B cell (primary cell): Measurements from ENCODE around the gene SUSD4. TPM values are rescaled to one million over a fixed set of nuclear protein-coding genes. Genes with fewer than 3 reads are reported as not detected.

Experiments
- ATAC-seq: fragments of 200-7000 bp; cut with Tn5 transposase; one replicate; pipeline ENCODE4 v1.10.0; 2021; ENCODE audit warnings: low read depth, mild to moderate bottlenecking, moderate number of reproducible peaks, moderate library complexity
- CTCF ChIA-PET: fragments of 350-600 bp; sonication (Branson Sonifier 250); formaldehyde crosslinking; loops from one replicate; lab custom pipeline; 2021; ENCODE audit warnings: antibody characterized with exemption, inconsistent platforms; lab: Charles Lee
- POLR2A ChIA-PET: fragments of 350-600 bp; sonication (Branson Sonifier 250); formaldehyde crosslinking; loops from one replicate; lab custom pipeline; 2021; ENCODE audit warnings: antibody characterized with exemption; lab: Charles Lee
- DNase-seq: peaks from one replicate; pipeline ENCODE4 v3.0.0; 2013
- H2AFZ ChIP-seq: 2 replicates; pipeline ENCODE4 v1.6.1; 2012; ENCODE audit warnings: mild to moderate bottlenecking, low read depth, low read length; ENCODE audit not compliant: insufficient read depth, poor library complexity, severe bottlenecking
- H3K27ac ChIP-seq, 2 donors: 1 replicate in 1 of 2; 2 replicates in 1 of 2; pipeline ENCODE4 v1.5.1; 2012 to 2013; ENCODE audit warnings: low read length in 2 of 2, mild to moderate bottlenecking in 2 of 2, moderate library complexity in 1 of 2
- H3K27me3 ChIP-seq, 4 experiments: fragments of 200-600 bp in 1 of 4; sonication (generic) in 1 of 4; replicated peaks in 1 of 4; 1 replicate in 2 of 4; 2 replicates in 2 of 4; pipeline versions ENCODE4 v1.6.1 to v1.7.0; 2013 to 2016; ENCODE audit warnings: low read length in 3 of 4, mild to moderate bottlenecking in 2 of 4, mixed read lengths in 1 of 4, moderate library complexity in 1 of 4; ENCODE audit not compliant: insufficient read depth in 4 of 4, control insufficient read depth in 3 of 4; ENCODE audit errors: control extremely low read depth in 1 of 4
- H3K36me3 ChIP-seq, 2 experiments: replicated peaks in 1 of 2; 1 replicate in 1 of 2; 2 replicates in 1 of 2; pipeline versions ENCODE4 v1.6.1 to v1.7.1; 2013; ENCODE audit warnings: low read length in 1 of 2; ENCODE audit not compliant: insufficient read depth in 2 of 2, control insufficient read depth in 1 of 2; ENCODE audit errors: control extremely low read depth in 1 of 2, extremely low read depth in 1 of 2
- H3K4me1 ChIP-seq, 2 donors: fragments of 200-600 bp in 1 of 2; sonication (generic) in 1 of 2; 1 replicate in 1 of 2; 2 replicates in 1 of 2; pipeline versions ENCODE4 v1.5.1 to v1.6.1; 2013 to 2017; ENCODE audit warnings: low read length in 2 of 2; ENCODE audit not compliant: control insufficient read depth in 2 of 2, insufficient read depth in 2 of 2
- H3K4me2 ChIP-seq: replicated peaks from 2 replicates; pipeline ENCODE3; 2012; ENCODE audit warnings: mild to moderate bottlenecking, low read depth, low read length; ENCODE audit not compliant: poor library complexity, severe bottlenecking
- H3K4me3 ChIP-seq, 5 experiments: fragments of 200-600 bp in 1 of 5; sonication (generic) in 1 of 5; 1 replicate in 3 of 5; 2 replicates in 2 of 5; pipeline versions ENCODE4 v1.5.1 to v1.7.0; 2011 to 2016; ENCODE audit warnings: low read length in 4 of 5, mild to moderate bottlenecking in 4 of 5, low read depth in 2 of 5, control low read depth in 1 of 5, moderate library complexity in 1 of 5; ENCODE audit not compliant: insufficient read depth in 1 of 5; ENCODE audit errors: control extremely low read depth in 1 of 5, extremely low read depth in 1 of 5
- H3K79me2 ChIP-seq: fragments of 200-600 bp; sonication (generic); one replicate; pipeline ENCODE4 v1.6.0; 2016; ENCODE audit warnings: low read length; ENCODE audit not compliant: control insufficient read depth, insufficient read depth
- H3K9ac ChIP-seq: fragments of 200-600 bp; sonication (generic); 2 replicates; pipeline ENCODE4 v1.6.1; 2017; ENCODE audit warnings: mild to moderate bottlenecking, low read length, moderate library complexity
- H3K9me3 ChIP-seq, 3 donors: one replicate each; pipeline versions ENCODE4 v1.6.1 to v1.7.1; 2013; ENCODE audit warnings: low read length in 2 of 3; ENCODE audit not compliant: control insufficient read depth in 2 of 3, insufficient read depth in 1 of 3; ENCODE audit errors: control extremely low read depth in 1 of 3
- H4K20me1 ChIP-seq: 2 replicates; pipeline ENCODE4 v1.6.0; 2012; ENCODE audit warnings: mild to moderate bottlenecking, low read length; ENCODE audit not compliant: insufficient read depth, control insufficient read depth, poor library complexity, severe bottlenecking
- H3K27ac Mint-ChIP-seq: one replicate; pipeline ENCODE4 v1.8.0; 2021; ENCODE audit warnings: mixed read lengths
- H3K27me3 Mint-ChIP-seq: one replicate; pipeline ENCODE4 v1.8.0; 2021; ENCODE audit warnings: mixed read lengths
- H3K4me1 Mint-ChIP-seq: one replicate; pipeline ENCODE4 v1.8.0; 2021; ENCODE audit warnings: mixed read lengths
- H3K4me3 Mint-ChIP-seq: one replicate; pipeline ENCODE4 v1.8.0; 2021; ENCODE audit warnings: mixed read lengths
- H3K9me3 Mint-ChIP-seq: one replicate; pipeline ENCODE4 v1.8.0; 2022; ENCODE audit warnings: mixed read lengths; ENCODE audit not compliant: insufficient read depth
- EZH2 ChIP-seq: IDR thresholded peaks from 2 replicates; pipeline ENCODE4 v1.6.1; 2012; ENCODE audit warnings: borderline replicate concordance, low read depth, mild to moderate bottlenecking, moderate library complexity, low read length; ENCODE audit not compliant: insufficient read depth, poor library complexity, severe bottlenecking
- WGBS: methylation state at CpG from one replicate; pipeline ENCODE4 v1.1.5; 2013; ENCODE audit warnings: missing lambda C conversion rate; ENCODE audit not compliant: insufficient coverage; 5-methylcytosine and 5-hydroxymethylcytosine counted together
- intact Hi-C: fragments of 100-400 bp; cut with micrococcal nuclease; formaldehyde crosslinking; loops from one replicate; pipeline ENCODE4 v1.10.0; 2022
- polyA plus RNA-seq: library from polyadenylated mRNA; depleted of rRNA; stranded (reverse); fragments of >200 nt; gene quantifications from 2 replicates; pipeline ENCODE4 v1.2.3, GENCODE V29; 2012
- total RNA-seq, 2 donors: library from RNA; stranded (reverse); fragments of 120-200 nt in 1 of 2; gene quantifications; 1 replicate in 1 of 2; 2 replicates in 1 of 2; pipeline versions ENCODE4 v1.2.3 to v1.2.4, GENCODE V29; 2013 to 2022
- TF ChIP-seq, protein P1 (sequence below): fragments of 200-600 bp; IDR thresholded peaks from one replicate; pipeline ENCODE4 v1.8.0; 2022; ENCODE audit warnings: antibody characterized with exemption, mild to moderate bottlenecking

SUSD4 gene
- total and polyA plus RNA-seq, 2 donors (not counting 1 experiment from before 2014, with no cell fraction given): 0.13 TPM; not detected in 1

DNA sequence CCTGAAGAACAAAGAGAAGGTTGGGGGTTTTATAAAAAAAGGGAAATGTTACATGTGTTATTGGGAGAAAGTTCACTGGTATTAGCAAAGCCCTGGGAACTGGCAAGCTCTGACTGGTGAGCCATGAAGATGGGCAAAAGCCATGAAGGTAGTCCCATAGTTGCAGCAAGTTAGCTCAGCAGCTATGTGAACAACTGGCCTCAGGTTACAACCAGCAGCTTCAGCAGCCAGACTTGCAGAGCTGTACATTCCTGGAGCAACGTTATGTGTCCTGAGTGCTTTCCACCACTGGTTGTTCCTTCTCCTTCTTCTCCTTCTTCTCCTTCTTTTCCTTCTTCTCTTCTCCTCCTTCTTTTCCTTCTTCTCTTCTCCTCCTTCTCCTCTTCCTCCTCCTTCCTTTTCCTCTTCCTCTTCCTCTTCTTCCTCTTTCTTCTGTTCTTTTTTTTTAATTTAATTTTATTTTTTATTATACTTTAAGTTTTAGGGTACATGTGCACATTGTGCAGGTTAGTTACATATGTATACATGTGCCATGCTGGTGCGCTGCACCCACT lies 164.8 kb downstream of the SUSD4 start:
- no peaks in the 10 kb centered on the region for H3K9me3 Mint-ChIP-seq
- intact Hi-C loops: no loop called here
- H3K4me3 ChIP-seq: no peak overlapping the region
- POLR2A ChIA-PET: no interaction called here
- no peaks in the 10 kb centered on the region for H3K36me3 ChIP-seq
- DNase-seq (no peak), ATAC-seq (no peak)
- no peak overlapping the region for H3K9ac ChIP-seq
- H3K4me1 ChIP-seq: no peaks in the 10 kb centered on the region
- H3K4me2 ChIP-seq: no peak overlapping the region
- TF ChIP-seq, protein P1, sequence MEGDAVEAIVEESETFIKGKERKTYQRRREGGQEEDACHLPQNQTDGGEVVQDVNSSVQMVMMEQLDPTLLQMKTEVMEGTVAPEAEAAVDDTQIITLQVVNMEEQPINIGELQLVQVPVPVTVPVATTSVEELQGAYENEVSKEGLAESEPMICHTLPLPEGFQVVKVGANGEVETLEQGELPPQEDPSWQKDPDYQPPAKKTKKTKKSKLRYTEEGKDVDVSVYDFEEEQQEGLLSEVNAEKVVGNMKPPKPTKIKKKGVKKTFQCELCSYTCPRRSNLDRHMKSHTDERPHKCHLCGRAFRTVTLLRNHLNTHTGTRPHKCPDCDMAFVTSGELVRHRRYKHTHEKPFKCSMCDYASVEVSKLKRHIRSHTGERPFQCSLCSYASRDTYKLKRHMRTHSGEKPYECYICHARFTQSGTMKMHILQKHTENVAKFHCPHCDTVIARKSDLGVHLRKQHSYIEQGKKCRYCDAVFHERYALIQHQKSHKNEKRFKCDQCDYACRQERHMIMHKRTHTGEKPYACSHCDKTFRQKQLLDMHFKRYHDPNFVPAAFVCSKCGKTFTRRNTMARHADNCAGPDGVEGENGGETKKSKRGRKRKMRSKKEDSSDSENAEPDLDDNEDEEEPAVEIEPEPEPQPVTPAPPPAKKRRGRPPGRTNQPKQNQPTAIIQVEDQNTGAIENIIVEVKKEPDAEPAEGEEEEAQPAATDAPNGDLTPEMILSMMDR: no peak
- TF ChIP-seq EZH2: no peak
- H2AFZ ChIP-seq: no peak overlapping the region
- 77% methylated on average over 1 of the region's 2 CpGs for WGBS
- H3K79me2 ChIP-seq: no peaks in the 10 kb centered on the region
- H4K20me1 ChIP-seq: no peaks in the 10 kb centered on the region
- peaks cover 0 to 3% (median 0%) of the 10 kb centered on the region in 3 donors for H3K9me3 ChIP-seq
- H3K4me3 Mint-ChIP-seq: no peak overlapping the region
- CTCF ChIA-PET: no interaction called here
- H3K27me3 ChIP-seq: peaks cover 0 to 8% (median 0%) of the 10 kb centered on the region in 4 experiments
- H3K4me1 Mint-ChIP-seq: no peaks in the 10 kb centered on the region
- H3K27ac Mint-ChIP-seq: no peak overlapping the region
- no peak overlapping the region for H3K27ac ChIP-seq
- peaks cover 14% of the 10 kb centered on the region for H3K27me3 Mint-ChIP-seq

DNA sequence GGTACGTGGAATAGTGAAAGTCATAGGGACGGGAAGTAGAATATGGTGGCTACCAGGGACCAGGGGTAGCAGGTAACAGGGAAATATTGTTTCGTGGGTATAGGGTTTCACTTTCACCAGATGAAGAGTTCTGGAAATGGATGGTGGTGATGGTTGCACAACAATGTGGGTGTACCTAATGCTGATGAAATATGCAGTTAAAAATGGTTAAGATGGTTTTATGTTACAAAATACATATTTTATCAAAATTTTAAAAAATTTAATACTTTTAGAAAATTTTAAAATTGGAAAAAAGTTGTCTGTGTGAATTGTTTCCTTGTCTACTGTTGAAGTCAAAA lies 165.4 kb downstream of the SUSD4 start:
- intact Hi-C loops: no loop called here
- Histone ChIP-seq H3K4me3 (no peak overlapping the region), H3K27ac (no peak overlapping the region), H4K20me1 (no peaks in the 10 kb centered on the region), H3K4me1 (no peaks in the 10 kb centered on the region), H3K4me2 (no peak overlapping the region), H3K27me3 (peaks cover 0 to 8% (median 0%) of the 10 kb centered on the region in 4 experiments), H3K9me3 (peaks cover 0 to 3% (median 0%) of the 10 kb centered on the region in 3 donors), H3K36me3 (no peaks in the 10 kb centered on the region), H2AFZ (no peak overlapping the region), H3K79me2 (no peaks in the 10 kb centered on the region), H3K9ac (no peak overlapping the region)
- CTCF ChIA-PET: interaction anchor here (0.6 kb wide), 1 partner anchor 8 kb away, joined by 3 read pairs; no protein-coding TSS in a partner anchor
- no peaks in the 10 kb centered on the region for H3K4me1 Mint-ChIP-seq
- 78% methylated on average over 2 of the region's 3 CpGs for WGBS
- no peak for TF ChIP-seq EZH2
- TF ChIP-seq, protein P1: no peak
- H3K27me3 Mint-ChIP-seq: peaks cover 10% of the 10 kb centered on the region
- POLR2A ChIA-PET: no interaction called here
- H3K27ac Mint-ChIP-seq: no peak overlapping the region
- ATAC-seq: no peak
- no peak overlapping the region for H3K4me3 Mint-ChIP-seq
- no peaks in the 10 kb centered on the region for H3K9me3 Mint-ChIP-seq
- DNase-seq: no peak
